ENCODE data around the gene SLC18B1.

DNA sequence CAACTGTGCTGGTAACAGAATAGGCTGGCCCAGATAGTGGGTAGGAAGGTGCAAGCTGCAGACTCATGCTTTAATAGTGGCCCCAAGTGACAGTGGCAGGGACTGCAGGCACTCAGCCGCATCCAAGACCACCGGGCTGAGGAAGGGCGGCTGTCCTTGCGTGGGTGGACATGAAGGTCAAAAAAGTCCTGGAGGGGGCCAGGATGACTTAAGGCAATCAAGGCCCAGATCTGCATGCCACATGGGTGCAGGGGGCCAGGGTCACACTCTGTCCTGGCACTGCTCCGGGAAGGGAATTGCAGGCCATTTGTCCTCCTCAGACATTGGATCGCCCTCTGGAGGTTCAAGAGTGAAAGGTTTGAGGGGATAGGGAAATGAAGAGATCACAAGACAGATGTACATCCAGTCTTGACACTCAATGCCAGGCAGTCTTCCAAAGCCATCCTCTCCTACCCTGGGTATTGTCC is 30.4 kb downstream of the SLC18B1 start:
- TF ChIP-seq, protein P1, sequence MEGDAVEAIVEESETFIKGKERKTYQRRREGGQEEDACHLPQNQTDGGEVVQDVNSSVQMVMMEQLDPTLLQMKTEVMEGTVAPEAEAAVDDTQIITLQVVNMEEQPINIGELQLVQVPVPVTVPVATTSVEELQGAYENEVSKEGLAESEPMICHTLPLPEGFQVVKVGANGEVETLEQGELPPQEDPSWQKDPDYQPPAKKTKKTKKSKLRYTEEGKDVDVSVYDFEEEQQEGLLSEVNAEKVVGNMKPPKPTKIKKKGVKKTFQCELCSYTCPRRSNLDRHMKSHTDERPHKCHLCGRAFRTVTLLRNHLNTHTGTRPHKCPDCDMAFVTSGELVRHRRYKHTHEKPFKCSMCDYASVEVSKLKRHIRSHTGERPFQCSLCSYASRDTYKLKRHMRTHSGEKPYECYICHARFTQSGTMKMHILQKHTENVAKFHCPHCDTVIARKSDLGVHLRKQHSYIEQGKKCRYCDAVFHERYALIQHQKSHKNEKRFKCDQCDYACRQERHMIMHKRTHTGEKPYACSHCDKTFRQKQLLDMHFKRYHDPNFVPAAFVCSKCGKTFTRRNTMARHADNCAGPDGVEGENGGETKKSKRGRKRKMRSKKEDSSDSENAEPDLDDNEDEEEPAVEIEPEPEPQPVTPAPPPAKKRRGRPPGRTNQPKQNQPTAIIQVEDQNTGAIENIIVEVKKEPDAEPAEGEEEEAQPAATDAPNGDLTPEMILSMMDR (IDR thresholded peaks at IDR 0.05), result peak in 3 of 6 experiments; percentile 14 to 48 (median 38)
- no peak for TF ChIP-seq POLR2A (IDR thresholded peaks at IDR 0.05)
